Measurements from ENCODE around the gene MT1H. TPM values are rescaled to one million over a fixed set of nuclear protein-coding genes. Genes with fewer than 3 reads are reported as not detected.
A peak's percentile ranks its signal among the peaks of the same experiment; 100 is the strongest.
"Not testable (repeated sequence)": the region's sequence is repeated elsewhere in the genome, so short reads cannot be mapped to it uniquely, and the experiment has no call there.

The MT1H gene
- total RNA-seq = not detected

DNA sequence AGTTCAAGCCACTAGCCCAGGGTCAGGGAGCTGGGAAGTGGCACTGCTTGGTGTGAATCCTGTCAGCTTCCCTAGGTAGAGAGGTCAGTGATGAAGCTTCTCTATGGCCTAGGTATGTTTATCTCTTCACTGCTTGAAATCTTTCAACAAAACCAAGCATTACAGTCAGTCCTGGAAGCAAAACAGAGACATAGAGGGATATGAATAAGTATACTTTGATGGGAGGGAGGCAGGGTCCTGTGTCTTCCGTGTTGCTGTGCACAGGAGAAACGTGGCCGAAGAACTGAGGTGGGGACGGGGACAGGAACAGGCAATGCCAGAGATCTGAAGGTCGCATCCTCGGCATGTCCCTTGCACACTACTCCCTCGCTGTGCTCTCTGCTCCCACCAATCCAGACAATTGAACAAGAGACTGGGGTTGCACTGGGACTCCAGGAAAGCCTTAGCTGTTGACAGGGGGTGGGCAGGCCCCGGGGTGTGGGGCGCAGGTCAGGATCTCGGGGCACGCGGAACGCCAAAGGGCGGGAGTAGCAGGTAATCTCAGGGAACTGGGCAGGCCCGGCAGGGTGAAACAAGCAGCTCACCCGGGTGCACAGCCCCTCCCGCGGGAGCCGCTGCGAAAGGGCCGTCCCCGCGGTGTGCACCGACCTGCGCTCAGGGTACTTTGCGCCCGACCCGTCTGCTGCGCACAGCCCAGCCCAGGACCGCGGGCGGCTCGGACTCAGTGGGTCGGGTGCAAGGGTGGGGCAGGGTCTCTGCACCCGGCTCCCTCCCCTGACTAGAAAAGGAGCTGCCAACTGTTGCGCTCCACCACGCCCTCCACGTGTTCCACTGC is at the start of gene MT1H:
TSS of gene MT1H (plus strand) at position 810 of the 835 bp plus-strand sequence. CDS start 71 bp downstream, outside the sequence.
- DNase-seq = no peak

DNA sequence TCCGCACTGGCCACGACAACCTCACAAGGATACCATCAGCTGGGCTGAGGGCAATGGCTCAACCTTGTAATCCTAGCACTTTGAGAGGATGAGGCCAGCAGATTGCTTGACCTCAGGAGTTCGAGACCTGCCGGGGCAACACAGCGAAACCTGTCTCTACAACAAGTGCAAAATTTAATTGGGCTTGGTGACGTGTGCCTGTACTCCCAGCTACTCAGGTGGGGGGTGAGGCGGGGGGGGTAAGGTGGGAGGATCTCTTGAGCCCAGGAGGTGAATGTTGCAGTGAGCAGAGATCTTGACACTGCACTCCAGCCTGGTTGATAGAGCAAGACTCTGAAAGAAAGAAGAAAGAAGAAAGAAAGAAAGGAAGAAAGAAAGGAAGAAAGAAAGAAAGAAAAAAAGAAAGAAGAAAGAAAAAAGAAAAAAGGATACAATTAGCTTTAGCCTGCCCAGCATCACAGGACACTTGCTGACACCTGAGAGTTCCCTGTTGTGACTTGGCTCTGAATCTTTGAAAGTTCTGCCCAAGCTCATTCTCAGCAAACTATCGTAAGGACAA is 49.2 kb upstream of the MT1H start:
- no peak for DNase-seq

DNA sequence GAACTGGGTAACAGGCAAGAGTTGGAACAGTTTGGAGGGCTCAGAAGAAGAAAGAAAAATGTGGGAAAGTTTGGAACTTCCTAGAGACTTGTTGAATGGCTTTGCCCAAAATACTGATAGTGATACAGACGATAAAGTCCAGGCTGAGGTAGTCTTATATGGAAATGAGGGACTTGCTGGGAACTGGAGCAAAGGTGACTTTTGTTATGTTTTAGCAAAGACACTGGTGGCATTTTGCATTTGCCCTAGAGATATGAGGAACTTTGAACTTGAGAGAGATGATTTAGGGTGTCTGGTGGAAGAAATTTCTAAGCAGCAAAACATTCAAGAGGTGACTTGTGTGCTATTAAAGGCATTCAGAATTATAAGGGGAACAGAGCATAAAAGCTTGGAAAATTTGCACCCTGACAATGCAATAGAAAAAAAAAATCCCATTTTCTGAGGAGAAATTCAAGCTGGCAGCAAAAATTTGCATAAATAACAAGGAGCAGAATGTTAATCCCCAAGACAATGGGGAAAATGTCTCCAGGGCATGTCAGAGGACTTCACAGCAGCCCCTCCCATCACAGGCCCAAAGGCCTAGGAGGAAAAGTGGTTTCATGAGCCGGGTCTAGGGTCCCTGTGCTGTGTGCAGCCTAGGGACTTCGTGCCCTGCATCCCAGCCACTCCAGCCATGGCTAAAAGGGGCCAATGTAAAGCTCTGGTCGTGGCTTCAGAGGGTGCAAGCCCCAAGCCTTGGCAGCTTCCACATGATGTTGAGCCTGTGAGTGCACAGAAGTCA is 47.8 kb upstream of the MT1H start:
- not testable (repeated sequence) for DNase-seq

DNA sequence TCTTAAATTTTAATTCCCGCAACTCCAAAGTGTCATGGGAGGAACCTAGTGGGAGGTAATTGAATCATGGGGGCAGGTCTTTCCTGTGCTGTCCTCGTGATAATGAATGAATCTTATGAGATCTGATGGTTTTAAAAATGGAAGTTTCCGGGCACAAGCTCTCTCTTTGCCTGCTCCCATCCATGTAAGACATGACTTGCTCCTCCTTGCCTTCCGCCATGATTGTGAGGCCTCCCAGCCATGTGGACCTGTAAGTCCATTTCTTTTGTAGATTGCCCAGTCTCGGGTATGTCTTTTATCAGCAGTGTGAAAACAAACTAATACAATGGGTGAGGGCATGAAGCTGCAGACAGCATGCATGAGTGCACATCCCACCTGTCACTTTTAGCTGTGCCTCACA is 46.4 kb upstream of the MT1H start:
- not testable (repeated sequence) for DNase-seq

DNA sequence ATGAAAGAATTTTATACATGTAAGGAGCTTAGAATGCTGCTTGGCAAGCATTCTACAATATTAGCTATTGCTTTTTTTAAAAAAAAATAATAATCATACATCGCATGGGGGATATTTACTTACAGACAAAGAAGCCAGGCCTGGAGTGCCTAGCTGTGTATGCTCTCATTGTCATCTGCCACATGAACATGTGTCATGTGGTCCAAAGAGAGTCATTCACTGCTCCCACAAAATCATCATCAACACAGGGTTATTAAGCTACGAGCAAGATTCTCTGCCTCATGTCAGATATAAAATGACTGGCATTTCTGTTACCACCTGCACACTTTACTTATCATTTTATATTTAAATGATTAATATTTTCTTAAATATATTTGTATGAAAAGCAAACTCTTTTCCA is 46.0 kb upstream of the MT1H start:
- no peak for DNase-seq

DNA sequence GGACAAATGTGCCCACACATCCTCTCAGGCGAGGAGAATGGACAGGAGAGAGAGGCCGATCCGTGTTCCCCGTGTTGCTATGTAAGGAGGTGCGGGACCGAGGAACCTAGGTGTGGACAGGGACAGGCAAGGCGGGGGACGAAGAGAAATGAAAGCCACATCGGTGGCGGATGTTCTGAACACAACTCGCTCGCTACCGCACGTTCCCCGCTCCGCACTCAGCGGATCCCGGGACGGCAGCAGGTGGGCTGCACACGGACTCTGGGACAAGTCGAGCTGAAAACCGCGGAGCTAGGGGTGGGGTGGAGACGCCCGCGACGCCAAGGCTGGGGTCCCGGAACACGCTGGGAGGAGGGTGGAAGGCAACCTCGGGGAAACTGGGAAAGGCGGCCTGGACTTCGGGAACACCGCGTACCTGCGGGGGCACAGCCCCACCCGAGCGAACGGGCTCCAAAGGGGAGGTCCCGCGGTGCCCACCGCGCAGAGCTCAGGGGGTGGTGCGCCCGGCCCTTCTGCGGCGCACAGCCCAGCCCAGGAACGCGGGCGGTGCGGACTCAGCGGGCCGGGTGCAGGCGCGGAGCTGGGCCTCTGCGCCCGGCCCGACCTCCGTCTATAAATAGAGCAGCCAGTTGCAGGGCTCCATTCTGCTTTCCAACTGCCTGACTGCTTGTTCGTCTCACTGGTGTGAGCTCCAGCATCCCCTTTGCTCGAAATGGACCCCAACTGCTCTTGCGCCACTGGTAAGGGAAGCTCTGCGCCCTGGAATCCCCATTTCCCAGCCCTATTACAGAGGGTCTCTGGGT is 44.3 kb upstream of the MT1H start, which contains the start of gene MT1E:
TSS of gene MT1E (plus strand) at position 642 of the 803 bp plus-strand sequence. CDS start at position 713, 71 bp downstream.
- DNase-seq = peak; percentile 18

DNA sequence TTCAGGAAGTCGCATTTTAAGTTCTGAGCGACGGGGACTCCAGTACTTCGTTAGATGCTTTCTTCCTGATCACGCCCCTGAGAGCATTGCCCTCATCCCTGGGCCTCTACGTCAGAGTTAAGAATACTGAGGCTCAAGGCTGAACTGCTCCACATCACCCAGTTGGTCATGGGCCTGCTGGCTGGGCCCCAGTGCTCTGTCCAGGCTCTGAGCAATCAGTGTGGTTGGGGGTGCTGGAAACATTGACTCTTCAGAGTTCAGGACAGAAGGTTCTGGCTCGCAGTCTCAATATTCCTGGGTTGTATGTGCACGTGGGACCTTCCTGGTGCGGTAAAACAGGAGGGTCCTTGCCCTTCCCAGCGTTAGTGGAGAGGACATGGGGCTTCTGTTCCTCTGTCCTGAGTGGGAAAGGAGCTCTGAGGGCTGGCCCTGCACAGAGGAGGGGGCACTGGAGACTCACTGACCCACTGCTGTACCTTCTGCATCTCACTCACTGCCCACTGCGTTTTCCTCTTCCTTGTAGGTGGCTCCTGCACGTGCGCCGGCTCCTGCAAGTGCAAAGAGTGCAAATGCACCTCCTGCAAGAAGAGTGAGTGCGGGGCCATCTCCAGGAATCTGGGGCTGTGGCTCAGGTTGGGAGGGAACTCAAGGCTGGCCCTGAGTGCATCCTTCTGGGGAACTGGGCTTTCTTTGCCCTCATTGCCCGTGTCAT is 43.5 kb upstream of the MT1H start:
- no peak for DNase-seq

DNA sequence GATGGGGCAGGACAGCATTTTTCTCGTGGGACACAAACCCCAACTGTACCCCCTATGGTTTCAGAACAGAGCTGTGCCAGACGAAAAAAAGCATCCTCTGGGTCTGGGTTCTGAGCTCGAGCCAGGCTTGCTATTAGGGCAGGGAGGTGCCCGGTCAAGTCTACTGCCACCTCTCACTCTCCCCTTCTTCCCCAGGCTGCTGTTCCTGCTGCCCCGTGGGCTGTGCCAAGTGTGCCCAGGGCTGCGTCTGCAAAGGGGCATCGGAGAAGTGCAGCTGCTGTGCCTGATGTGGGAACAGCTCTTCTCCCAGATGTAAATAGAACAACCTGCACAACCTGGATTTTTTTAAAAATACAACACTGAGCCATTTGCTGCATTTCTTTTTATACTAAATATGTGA is 42.9 kb upstream of the MT1H start:
- no peak for DNase-seq

DNA sequence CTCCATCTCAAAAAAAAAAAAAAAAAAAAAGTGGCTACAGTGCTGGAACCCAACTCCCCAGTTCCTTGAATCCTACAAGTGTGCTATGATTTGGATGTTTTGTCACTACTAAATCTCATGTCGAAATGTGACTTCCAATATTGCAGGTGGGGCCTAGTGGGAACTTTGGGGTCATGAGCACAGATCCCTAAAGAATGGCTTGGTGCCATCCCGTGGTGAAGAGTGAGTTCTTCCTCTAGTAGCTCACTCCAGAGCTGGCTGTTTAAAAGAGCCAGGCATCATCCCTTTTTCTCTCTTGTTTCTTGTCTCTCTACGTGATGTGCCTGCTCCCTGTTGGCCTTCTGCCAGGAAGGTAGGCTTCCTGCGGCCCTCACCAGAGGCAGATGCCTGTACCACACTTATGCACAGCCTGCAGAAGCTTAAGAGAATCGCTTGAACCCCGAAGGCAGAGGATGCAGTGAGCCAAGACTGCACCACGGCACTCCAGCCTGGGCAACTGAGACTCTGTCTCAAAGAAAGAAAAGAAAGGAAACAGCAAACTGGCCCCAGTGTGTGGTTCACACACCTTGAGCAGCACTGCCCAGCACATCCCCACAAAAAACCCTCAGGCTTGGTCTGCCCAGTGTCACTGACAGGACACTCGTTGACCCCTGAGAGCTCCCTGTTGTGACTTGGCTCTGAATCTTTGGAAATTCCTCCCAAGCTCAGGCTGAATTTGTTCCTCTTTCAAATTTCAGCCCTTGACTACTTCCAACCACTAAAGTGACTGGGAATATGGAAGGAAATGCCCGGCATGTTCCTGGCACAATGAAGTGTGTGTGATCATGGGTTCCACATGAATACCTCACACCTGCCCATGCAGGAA is 40.9 kb upstream of the MT1H start:
- no peak for DNase-seq

DNA sequence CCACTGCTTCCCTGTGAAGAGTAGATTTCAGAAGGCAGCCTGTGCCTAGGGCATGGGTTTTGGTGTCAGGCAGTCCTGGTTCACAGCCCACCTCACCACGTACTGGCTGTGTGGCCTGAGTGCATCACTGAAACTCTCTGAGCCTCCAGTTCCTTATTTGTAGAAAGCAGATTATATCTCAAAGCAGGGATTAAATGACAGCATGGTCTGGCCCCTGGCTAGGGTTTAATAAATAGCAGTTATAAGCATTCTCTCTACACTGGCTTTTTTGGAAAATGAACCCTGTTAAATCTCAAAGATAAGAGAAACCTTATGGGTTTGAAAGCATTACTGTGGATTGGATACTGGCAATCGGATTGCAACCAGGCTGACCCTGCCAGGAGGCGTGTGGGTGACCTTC is 40.1 kb upstream of the MT1H start:
- DNase-seq = no peak

DNA sequence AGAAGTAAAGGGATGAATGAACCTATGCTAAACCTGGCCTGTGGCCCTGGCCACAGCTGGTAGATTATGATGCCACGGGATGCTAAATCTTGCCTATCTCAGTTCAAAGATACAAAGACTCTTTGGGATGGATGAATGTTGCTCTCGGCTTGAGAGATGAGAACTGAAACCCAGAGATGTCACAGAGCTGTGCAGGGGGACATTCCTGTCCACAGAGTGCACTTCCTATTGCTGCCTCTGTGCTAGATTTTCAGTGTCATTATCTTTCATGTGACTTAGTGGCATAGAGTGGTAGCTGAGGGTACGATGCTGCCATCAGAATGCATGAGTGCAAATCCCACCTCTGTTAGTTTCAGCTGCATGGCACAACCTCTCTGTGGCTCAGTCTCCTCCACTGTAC is 39.5 kb upstream of the MT1H start:
- DNase-seq = no peak

DNA sequence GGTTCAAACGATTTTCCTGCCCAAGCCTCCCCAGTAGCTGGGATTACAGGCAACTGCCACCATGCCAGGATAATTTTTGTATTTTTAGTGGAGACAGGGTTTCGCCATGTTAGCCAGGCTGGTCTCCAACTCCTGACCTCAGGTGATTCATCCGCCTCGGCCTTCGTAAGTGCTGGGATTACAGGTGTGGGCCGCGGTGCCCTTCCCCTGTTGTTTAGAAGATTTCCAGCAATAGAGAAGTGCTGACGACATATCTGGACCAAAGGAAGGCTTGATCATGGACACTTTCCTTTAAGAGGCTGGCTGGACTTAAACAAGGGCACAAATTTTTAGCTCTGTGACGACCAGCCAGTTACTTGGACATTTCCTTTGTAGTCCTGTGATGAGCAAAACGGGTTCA is 38.4 kb upstream of the MT1H start:
- DNase-seq = no peak

DNA sequence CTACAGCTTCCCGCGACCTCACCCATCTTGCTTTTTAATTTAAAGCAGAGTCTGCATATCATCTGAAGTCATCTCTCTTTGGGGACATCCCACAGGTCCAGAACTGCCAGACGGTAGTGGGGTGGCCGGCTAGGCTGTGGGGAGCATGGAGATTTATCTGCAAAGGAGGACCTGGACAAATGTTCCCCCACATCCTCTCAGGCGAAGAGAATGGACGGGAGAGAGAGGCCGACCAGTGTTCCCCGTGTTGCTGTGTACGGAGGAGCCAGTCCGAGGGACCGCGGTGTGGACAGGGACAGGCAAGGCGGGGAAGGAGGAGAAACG is 37.8 kb upstream of the MT1H start:
- no peak for DNase-seq

DNA sequence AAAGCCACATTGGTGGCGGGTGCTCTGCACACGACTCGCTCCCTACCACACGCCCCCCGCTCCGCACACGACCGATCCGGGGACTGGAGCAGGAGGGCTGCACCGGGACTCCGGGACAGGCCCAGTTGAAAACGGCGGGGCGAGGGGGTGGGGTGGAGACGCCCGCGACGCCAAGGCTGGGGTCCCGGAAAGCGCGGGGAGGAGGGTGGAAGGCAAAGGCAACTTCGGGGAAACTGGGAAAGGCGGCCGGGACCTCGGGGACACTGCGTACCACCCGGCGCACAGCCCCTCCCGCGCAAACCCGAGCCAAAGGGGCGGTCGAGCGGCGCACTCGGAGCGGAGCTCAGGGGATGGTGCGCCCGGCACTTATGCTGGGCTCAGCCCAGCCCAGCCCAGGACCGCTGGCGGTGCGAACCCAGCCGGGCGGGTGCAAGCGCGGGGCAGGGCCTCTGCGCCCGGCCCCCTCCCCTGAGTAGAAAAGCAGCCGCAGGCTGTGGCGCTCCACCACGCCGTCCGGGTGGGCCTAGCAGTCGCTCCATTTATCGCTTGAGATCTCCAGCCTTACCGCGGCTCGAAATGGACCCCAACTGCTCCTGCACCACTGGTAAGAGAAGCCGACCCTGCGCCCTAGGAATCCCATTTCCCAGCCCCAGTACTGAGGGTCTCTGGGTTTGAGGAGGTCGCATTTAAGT is 37.3 kb upstream of the MT1H start, which contains the start of gene MT1M:
TSS of gene MT1M (plus strand) at position 504 of the 692 bp plus-strand sequence. CDS start at position 577, 73 bp downstream.
- no peak for DNase-seq

DNA sequence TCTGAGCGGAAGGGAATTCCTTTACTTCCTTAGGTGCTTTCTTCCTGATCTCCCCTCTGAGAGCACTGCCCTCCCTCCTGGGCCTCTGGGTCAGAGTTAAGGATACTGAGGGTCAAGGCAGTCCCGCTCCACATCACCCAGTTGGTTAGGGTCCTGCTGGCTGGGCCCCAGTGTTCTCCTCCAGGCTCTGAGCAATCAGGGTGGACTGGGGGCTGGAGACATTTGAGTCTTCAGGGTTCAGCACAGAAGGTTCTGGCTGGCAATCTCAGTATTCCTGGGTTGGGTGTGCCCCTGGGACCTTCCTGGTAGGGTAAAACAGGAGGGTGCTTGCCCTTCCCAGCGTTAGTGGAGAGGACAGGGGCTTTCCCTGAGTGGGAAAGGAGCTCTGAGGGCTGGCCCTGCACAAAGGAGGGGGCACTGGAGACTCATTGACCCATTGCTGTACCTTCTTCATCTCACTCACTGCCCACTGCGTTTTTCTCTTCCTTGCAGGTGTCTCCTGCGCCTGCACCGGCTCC is 36.7 kb upstream of the MT1H start:
- no peak for DNase-seq

DNA sequence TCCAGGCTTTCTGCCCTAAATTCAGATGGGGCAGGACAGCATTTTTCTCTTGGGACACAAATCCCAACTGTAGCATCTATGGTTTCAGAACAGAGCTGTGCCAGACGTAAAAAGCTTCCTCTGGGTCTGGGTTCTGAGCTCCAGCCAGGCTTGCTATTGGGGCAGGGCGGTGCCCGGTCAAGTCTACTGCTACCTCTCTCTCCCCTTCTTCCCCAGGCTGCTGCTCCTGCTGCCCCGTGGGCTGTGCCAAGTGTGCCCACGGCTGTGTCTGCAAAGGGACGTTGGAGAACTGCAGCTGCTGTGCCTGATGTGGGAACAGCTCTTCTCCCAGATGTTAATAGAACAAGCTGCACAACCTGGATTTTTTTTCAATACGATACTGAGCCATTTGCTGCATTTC is 36.1 kb upstream of the MT1H start:
- DNase-seq = no peak

DNA sequence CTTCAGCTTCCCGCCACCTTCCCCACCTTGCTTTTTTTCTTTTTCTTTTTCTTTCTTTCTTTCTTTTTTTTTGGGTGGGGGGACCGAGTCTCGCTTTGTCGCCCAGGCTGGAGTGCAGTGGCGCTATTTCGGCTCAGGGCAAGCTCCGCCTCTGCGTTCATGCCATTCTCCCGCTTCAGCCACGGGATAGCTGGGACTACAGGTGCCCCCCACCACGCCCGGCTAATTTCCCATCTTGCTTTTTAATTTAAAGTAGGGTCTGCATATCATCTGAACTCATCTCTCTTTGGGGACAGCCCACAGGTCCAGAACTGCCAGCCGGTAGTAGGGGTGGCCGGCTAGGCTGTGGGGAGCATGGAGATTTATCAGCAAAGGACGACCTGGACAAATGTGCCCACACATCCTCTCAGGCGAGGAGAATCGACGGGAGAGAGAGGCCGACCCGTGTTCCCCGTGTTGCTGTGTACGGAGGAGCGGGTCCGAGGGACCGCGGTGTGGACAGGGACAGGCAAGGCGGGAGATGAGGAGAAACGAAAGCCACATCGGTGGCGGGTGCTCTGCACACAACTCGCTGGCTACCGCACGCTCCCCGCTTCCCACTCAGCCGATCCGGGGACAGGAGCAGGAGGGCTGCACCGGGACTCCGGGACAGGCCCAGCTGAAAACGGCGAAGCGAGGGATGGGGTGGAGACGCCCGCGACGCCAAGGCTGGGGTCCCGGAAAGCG is 34.7 kb upstream of the MT1H start:
- no peak for DNase-seq

DNA sequence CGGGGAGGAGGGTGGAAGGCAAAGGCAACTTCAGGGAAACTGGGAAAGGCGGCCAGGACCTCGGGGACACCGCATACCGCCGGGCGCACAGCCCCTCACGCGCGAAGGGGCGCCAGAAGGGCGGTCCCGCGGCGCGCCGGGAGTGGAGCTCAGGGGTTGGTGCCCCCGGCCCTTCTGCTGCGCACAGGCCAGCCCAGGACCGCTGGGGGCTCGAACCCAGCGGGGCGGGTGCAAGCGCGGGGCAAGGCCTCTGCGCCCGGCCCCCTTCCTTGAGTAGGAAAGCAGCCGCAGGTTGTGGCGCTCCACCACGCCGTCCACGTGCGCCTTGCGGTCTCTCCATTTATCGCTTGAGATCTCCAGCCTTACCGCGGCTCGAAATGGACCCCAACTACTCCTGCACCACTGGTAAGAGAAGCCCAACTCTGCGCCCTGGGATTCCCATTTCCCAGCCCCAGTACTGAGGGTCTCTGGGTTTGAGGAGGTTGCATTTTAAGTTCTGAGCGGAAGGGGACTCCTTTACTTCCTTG is 34.1 kb upstream of the MT1H start:
- no peak for DNase-seq

Data from effector CD4-positive, alpha-beta T cell (primary cell).